GM18907 (cell line): Measurements from ENCODE around the gene LRRC51.
"Not testable (repeated sequence)": the region's sequence is repeated elsewhere in the genome, so short reads cannot be mapped to it uniquely, and the experiment has no call there.

ENCODE experiments used
- ATAC-seq: cut with Tn5 transposase; IDR thresholded peaks from one replicate; pipeline ENCODE4 v1.9.1; 2021; ENCODE audit warnings: mild to moderate bottlenecking, moderate library complexity; ENCODE audit not compliant: unreplicated experiment

LRRC51 gene

DNA sequence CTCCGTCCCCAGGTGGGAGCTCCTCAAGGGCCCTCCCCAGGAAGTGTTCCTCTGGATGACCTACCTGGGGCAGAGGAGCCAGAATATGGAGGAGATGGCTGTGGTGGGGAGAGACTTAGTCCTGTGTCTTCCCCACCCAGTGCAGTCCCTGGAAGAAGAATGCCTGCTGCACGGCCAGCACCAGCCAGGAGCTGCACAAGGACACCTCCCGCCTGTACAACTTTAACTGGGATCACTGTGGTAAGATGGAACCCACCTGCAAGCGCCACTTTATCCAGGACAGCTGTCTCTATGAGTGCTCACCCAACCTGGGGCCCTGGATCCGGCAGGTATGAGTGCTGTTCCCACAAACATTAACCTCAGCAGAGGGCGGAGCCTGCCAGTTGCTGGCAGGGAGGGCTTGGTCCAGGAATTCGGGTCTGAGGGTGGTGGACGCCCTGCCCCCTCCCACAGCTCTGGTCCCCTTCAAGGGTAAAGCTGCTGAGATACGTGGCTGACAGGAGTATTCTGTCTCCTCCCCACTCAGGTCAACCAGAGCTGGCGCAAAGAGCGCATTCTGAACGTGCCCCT lies 58.3 kb downstream of the LRRC51 start:
- no peak for ATAC-seq

DNA sequence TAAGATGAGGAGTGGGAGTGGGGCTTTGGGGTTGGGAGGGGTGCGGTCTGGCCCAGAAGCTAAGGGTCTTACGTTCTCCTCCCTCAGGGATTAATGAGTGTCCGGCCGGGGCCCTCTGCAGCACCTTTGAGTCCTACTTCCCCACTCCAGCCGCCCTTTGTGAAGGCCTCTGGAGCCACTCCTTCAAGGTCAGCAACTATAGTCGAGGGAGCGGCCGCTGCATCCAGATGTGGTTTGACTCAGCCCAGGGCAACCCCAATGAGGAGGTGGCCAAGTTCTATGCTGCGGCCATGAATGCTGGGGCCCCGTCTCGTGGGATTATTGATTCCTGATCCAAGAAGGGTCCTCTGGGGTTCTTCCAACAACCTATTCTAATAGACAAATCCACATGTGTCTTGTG lies 58.9 kb downstream of the LRRC51 start:
- ATAC-seq = no peak

DNA sequence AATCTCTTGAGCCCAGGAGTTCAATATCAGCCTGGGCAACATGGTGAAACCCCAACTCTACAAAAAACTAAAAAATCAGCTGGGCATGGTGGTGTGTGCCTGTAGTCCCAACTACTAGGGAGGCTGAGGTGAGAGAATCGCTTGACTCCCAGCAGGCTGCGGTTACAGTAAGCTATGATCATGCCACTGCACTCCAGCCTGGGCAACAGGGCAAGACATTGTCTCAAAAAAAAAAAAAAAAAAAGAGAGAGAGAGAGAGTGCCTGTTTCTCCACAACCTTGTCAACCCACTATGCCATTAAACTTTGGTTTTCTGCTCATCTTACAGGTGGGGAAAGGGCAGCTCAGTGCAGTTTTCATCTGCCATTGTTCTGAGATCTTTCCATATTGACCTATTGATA lies 60.0 kb downstream of the LRRC51 start:
- ATAC-seq = no peak

DNA sequence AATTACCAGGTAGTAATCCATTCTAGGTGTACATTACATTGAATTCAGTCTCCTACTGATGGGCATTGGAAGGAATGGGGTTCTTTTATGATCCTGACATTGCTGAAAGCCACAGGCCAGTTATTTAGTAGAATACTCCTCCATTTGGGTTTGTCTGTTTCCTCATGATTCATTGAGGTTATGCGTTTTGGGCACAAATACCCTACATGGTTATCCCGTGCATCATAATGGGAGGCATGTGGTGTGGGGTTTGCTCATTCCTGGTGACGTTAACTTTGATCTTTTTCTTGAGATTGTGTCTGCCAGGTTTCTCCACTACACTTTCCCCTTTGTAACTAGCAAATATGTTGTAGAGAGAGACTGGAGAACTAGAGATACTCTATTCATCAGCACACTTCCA lies 60.4 kb downstream of the LRRC51 start:
- no peak for ATAC-seq

DNA sequence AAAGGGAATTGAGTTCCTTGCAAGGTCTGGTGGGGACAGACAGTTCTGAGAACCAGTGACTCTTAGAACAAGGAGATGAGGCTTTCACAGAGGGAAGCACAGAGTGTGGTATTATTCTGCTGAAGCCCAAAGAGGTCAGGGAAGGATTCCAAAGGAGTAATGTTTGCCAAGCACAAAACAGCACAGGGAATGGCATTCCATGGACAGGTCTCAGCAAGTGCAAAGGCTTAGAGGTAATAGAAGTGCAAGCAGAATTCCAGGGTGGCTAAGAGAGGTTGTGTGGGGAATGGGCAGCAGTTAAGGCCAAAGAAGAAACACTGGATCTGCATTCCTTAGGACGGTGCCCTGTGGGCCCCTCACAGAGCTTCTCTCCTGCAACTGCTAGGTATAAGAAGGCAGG lies 61.4 kb downstream of the LRRC51 start:
- not testable (repeated sequence) for ATAC-seq

DNA sequence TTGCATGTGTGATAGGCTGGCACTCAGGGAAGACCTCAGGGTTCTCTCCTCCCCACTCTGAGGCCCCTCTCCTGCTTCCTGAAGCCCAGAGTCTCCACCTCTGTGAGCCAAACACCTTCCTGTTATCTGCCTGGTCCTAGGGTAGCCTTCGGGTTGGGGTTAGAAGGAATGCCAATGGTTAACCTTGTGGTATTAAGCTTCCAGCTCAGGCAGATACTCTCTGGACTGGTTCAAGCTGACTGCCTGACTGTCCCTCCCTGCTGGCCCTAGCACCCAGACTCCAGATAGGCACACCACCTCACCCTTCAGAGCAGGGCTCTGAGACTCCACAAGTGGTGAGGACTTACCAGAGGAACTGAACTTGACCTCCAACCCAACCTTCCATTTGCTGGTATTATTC lies 61.9 kb downstream of the LRRC51 start:
- not testable (repeated sequence) for ATAC-seq

DNA sequence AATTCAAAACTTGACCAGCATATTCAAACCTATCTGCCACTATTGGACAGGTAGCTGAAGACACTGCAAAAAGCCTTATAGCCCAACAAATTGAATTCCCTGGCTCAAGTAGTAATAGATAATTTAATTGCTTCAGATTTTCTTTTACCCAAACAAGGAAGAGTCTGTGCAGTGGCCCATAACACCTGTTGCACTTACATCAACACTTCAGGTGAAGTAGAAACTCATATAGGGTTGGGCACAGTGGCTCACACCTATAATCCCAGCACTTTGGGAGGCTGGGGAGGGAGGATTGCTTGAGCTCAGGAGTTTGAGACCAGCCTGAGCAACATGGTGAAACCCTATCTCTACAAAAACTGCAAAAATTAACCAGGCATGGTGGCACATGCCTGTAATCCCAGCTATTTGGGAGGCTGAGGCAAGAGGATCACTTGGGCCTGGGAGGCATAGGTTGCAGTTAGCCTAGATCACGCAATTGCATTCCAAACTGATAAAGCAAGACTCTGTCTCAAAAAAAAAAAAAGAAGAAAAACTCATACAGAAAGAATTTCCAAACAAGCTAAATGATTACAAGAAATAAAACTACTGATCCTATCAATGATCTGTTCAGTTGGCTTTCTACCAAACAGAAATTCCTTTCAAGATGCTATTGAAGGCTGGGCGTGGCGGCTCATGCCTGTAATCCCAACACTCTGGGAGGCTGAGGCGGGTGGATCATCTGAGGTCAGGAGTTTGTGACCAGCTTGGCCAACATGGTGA lies 64.3 kb downstream of the LRRC51 start:
- no peak for ATAC-seq
